Heart left ventricle (tissue), 16 donors: ENCODE measurements around the gene VAPA. TPM values are rescaled to one million over a fixed set of nuclear protein-coding genes. Genes with fewer than 3 reads are reported as not detected.

Source experiments
- ATAC-seq, 4 donors: fragments of 200-7000 bp; cut with Tn5 transposase; one replicate each; pipeline ENCODE4 v1.9.1; 2020 to 2022; ENCODE audit warnings: moderate library complexity in 4 of 4, mild to moderate bottlenecking in 3 of 4, moderate number of reproducible peaks in 1 of 4
- DNase-seq, 5 donors: peaks; one replicate each; pipeline ENCODE4 v3.0.0-alpha.2; 2020
- H3K27ac ChIP-seq, 12 donors: fragments of 200-600 bp; sonication (generic) in 4 of 12; one replicate each; pipeline versions ENCODE4 v1.5.0 to v1.8.0; 2016 to 2022; ENCODE audit warnings: mild to moderate bottlenecking in 2 of 12
- H3K27me3 ChIP-seq, 9 donors: fragments of 200-600 bp; sonication (generic) in 2 of 9; one replicate each; pipeline versions ENCODE4 v1.5.1 to v1.8.0; 2016 to 2022; ENCODE audit warnings: mild to moderate bottlenecking in 3 of 9
- H3K36me3 ChIP-seq, 9 donors: fragments of 200-600 bp; sonication (generic) in 2 of 9; one replicate each; pipeline versions ENCODE4 v1.5.0 to v1.8.0; 2018 to 2022; ENCODE audit warnings: mild to moderate bottlenecking in 2 of 9
- H3K4me1 ChIP-seq, 12 donors: fragments of 200-600 bp; sonication (generic) in 4 of 12; one replicate each; pipeline versions ENCODE4 v1.5.0 to v1.8.0; 2016 to 2022; ENCODE audit warnings: mild to moderate bottlenecking in 3 of 12
- H3K4me3 ChIP-seq, 12 donors: fragments of 200-600 bp; sonication (generic) in 4 of 12; one replicate each; pipeline versions ENCODE4 v1.5.0 to v1.8.0; 2017 to 2022; ENCODE audit warnings: mild to moderate bottlenecking in 9 of 12, moderate library complexity in 4 of 12
- H3K9me3 ChIP-seq, 12 donors: fragments of 200-600 bp; sonication (generic) in 4 of 12; one replicate each; pipeline versions ENCODE4 v1.5.0 to v1.8.0; 2016 to 2022; ENCODE audit warnings: mild to moderate bottlenecking in 1 of 12
- CTCF ChIP-seq, 12 donors: fragments of 200-600 bp; sonication (generic) in 4 of 12; IDR thresholded peaks; one replicate each; pipeline versions ENCODE4 v1.5.0 to v1.8.0; 2018 to 2022; ENCODE audit warnings: antibody characterized with exemption in 12 of 12, mild to moderate bottlenecking in 5 of 12
- POLR2A ChIP-seq, 2 donors: fragments of 450-650 bp; IDR thresholded peaks; one replicate each; pipeline ENCODE4 v1.6.1; 2017; ENCODE audit warnings: antibody characterized with exemption in 2 of 2, mild to moderate bottlenecking in 2 of 2, moderate library complexity in 2 of 2
- WGBS, 4 donors: extraction: QIAGEN DNeasy Blood & Tissue Kit in 2 of 4; methylation state at CpG; one replicate each; pipeline versions ENCODE4 v1.1.5 to v1.1.7; 2013 to 2018; 5-methylcytosine and 5-hydroxymethylcytosine counted together
- intact Hi-C, 10 donors: fragments of 100-400 bp; cut with DNase I; formaldehyde crosslinking; loops; one replicate each; pipeline versions ENCODE4 v1.11.1 to v1.14.2; 2022
- polyA plus RNA-seq, 2 donors: library from polyadenylated mRNA; stranded (reverse); fragments of 200-250 nt; gene quantifications; one replicate each; pipeline ENCODE4 v1.2.3, GENCODE V29; 2013
- total RNA-seq, 9 donors: library from RNA; depleted of rRNA in 2 of 9; stranded (reverse); fragments of >200 nt in 2 of 9; fragmentation: NEBNext Ultra II Directional in 3 of 9; extraction: Animal tissue kit (Norgen Biotek cat#: 25700) in 3 of 9; gene quantifications; one replicate each; pipeline versions ENCODE4 v1.1.0 to v1.2.4, GENCODE V29; 2016 to 2023
- donor health status: ischemic (EF 13 %, LVEDD 7.1; RV severe dilation, severe dysfunction).
- donor health status: healthy with polysubstance abuse.
- donor health status: DM: no; HTN: yes; CAD: no.
- donor health status: DM: no; HTN: no; CAD: no.
- donor health status: ischemic (EF 25% LVEDD 6.9; RV normal size, moderate dysfunction).
- donor health status: ischemic (EF 25% LVEDD 5.7; RV mildly dilated, moderate dysfunction).
- donor health status: healthy.
- donor health status: DM: yes; HTN: yes; CAD: no.
- donor health status: ischemic (EF 35%, LVEDD 5.7; RV mildly dilated, moderate dysfunction).
- donor health status: nonischemic (EF 11% LVEDD 7.7; RV severe dilation, severe dysfunction).
- donor health status: DM: yes; HTN: yes; CAD: no.
- donor health status: PGD.
- donor health status: ischemic (EF 29% LVEDD 5.4; RV normal size, mild dysfunction).
- donor health status: nonischemic (EF 23%, LVEDD 6.1; RV moderate dilation, normal function).

The VAPA gene
- total and polyA plus RNA-seq, 11 donors: 107 to 289 (median 201) TPM

GRCh38 chr18:9941660-9942059 is 27.8 kb downstream of the VAPA start:
- TF ChIP-seq POLR2A (IDR thresholded peaks at IDR 0.05) (no peak), CTCF (IDR thresholded peaks at IDR 0.05) (no peak)
- 94 to 96% (median 96%) methylated on average over 1 of the region's 1 CpG for WGBS, 4 donors

DNA sequence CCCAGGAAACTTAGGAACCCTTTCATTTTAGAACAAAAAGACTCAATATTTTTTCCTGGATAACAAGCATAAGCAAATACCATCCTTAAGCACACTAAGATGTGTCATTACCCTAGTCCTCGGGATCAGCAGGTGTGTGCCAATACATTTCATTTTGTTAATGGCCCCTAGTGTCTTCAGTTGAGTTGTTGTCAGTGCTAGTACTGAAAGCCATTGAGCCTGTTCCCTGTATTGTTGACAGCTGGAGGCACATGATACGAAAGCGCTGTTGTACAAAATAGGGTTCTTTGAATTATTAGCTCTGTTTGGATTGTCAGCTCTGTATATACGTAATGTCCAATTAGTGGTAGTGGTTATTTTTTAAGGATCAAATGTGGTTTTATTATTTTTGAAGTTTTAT is 29.5 kb downstream of the VAPA start:
- Histone ChIP-seq H3K27me3 (no peaks in the 10 kb centered on the region), H3K36me3 (peaks cover 0 to 98% (median 66%) of the 10 kb centered on the region in 9 donors), H3K27ac (no peak overlapping the region), H3K4me1 (peaks cover 0 to 10% (median 0%) of the 10 kb centered on the region in 12 donors), H3K9me3 (no peaks in the 10 kb centered on the region), H3K4me3 (no peak overlapping the region)
- ATAC-seq (peak in 3 of 4 donors; percentile 41 to 57 (median 53)), DNase-seq (no peak)
- no peak for TF ChIP-seq CTCF (IDR thresholded peaks at IDR 0.05)
- no peak for TF ChIP-seq POLR2A (IDR thresholded peaks at IDR 0.05)
- intact Hi-C loops: loop anchor here in 3 of 10 donors (10.0 kb wide), 2 partner anchors 139 to 349 kb away; no protein-coding TSS in a partner anchor
- 73 to 83% (median 77%) methylated on average over 4 of the region's 4 CpGs for WGBS, 4 donors

More at GRCh38 chr18:9941660-9942059, 27.8 kb downstream of the VAPA start:
- Histone ChIP-seq H3K27me3 (no peaks in the 10 kb centered on the region), H3K36me3 (peaks cover 0 to 98% (median 72%) of the 10 kb centered on the region in 9 donors), H3K9me3 (no peaks in the 10 kb centered on the region), H3K4me3 (no peak overlapping the region), H3K4me1 (peaks cover 0 to 10% (median 0%) of the 10 kb centered on the region in 12 donors), H3K27ac (no peak overlapping the region)
- intact Hi-C loops: loop anchor here in 3 of 10 donors (10.0 kb wide), 2 partner anchors 137 to 347 kb away; no protein-coding TSS in a partner anchor
- ATAC-seq (no peak), DNase-seq (no peak)

DNA sequence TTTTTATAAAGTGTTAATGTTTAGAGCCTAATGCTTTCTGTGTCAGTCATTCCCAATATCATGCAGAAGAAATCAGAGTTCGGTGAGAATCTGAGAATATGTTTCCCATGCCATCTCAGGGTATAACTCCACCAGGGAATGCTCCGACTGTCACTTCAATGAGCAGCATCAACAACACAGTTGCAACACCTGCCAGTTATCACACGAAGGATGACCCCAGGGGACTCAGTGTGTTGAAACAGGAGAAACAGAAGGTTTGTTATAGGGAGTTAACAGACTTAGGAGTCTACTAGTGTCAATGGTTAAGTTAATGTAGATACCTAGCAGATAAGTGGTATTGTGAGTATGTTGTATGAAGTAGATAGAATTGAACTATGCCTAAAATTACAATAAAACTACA is 31.0 kb downstream of the VAPA start:
- TF ChIP-seq CTCF (IDR thresholded peaks at IDR 0.05) (no peak), POLR2A (IDR thresholded peaks at IDR 0.05) (no peak)
- no peak overlapping the region for H3K4me3 ChIP-seq
- H3K4me1 ChIP-seq: peaks cover 0 to 10% (median 0%) of the 10 kb centered on the region in 12 donors
- H3K27me3 ChIP-seq: no peaks in the 10 kb centered on the region
- H3K9me3 ChIP-seq: no peaks in the 10 kb centered on the region
- peaks cover 0 to 96% (median 64%) of the 10 kb centered on the region in 9 donors for H3K36me3 ChIP-seq
- no peak for DNase-seq
- ATAC-seq: no peak
- H3K27ac ChIP-seq: no peak overlapping the region
- intact Hi-C loops: loop anchor here in 3 of 10 donors (10.0 kb wide), 2 partner anchors 140 to 350 kb away; no protein-coding TSS in a partner anchor
- 66 to 80% (median 72%) methylated on average over 3 of the region's 3 CpGs for WGBS, 4 donors

- TF ChIP-seq POLR2A (IDR thresholded peaks at IDR 0.05): no peak
- no peak for TF ChIP-seq CTCF (IDR thresholded peaks at IDR 0.05)
- Histone ChIP-seq H3K9me3 (no peaks in the 10 kb centered on the region), H3K4me1 (peaks cover 0 to 19% (median 2%) of the 10 kb centered on the region in 12 donors), H3K27me3 (no peaks in the 10 kb centered on the region), H3K36me3 (peaks cover 0 to 96% (median 67%) of the 10 kb centered on the region in 9 donors), H3K4me3 (no peak overlapping the region), H3K27ac (no peak overlapping the region)
- intact Hi-C loops: loop anchor here in 3 of 10 donors (10.0 kb wide), 2 partner anchors 142 to 352 kb away; no protein-coding TSS in a partner anchor
- DNase-seq (no peak), ATAC-seq (no peak)
- 92 to 96% (median 94%) methylated on average over 3 of the region's 3 CpGs for whole genome bisulfite sequencing, 4 donors
These were observed 33.0 kb downstream of the VAPA start for GRCh38 chr18:9946831-9947230.
